Right lobe of liver (tissue), 4 donors: ENCODE measurements around the gene LIPE.

ENCODE experiments used
- POLR2A ChIP-seq: fragments of 450-650 bp; IDR thresholded peaks from one replicate; pipeline ENCODE4 v1.6.1; 2017; ENCODE audit warnings: antibody characterized with exemption, mild to moderate bottlenecking
- TF ChIP-seq, protein P1 (sequence below), 4 donors: fragments of 200-600 bp in 3 of 4; fragments of 450-650 bp in 1 of 4; IDR thresholded peaks; one replicate each; pipeline versions ENCODE4 v1.5.1 to v1.8.0; 2016 to 2022; ENCODE audit warnings: antibody characterized with exemption in 4 of 4, mild to moderate bottlenecking in 2 of 4
- donor health status: DM: no; HTN: no; CAD: no.
- donor health status: DM: no; HTN: no; CAD: no.
- donor health status: DM: no; HTN: yes; CAD: no.

GRCh38 chr19:42370068-42370520 is 57.1 kb downstream of the LIPE start:
- TF ChIP-seq, protein P1, sequence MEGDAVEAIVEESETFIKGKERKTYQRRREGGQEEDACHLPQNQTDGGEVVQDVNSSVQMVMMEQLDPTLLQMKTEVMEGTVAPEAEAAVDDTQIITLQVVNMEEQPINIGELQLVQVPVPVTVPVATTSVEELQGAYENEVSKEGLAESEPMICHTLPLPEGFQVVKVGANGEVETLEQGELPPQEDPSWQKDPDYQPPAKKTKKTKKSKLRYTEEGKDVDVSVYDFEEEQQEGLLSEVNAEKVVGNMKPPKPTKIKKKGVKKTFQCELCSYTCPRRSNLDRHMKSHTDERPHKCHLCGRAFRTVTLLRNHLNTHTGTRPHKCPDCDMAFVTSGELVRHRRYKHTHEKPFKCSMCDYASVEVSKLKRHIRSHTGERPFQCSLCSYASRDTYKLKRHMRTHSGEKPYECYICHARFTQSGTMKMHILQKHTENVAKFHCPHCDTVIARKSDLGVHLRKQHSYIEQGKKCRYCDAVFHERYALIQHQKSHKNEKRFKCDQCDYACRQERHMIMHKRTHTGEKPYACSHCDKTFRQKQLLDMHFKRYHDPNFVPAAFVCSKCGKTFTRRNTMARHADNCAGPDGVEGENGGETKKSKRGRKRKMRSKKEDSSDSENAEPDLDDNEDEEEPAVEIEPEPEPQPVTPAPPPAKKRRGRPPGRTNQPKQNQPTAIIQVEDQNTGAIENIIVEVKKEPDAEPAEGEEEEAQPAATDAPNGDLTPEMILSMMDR (IDR thresholded peaks at IDR 0.05), result no peak
- TF ChIP-seq POLR2A, result no peak
